Measurements from ENCODE around the gene NR6A1.

DNA sequence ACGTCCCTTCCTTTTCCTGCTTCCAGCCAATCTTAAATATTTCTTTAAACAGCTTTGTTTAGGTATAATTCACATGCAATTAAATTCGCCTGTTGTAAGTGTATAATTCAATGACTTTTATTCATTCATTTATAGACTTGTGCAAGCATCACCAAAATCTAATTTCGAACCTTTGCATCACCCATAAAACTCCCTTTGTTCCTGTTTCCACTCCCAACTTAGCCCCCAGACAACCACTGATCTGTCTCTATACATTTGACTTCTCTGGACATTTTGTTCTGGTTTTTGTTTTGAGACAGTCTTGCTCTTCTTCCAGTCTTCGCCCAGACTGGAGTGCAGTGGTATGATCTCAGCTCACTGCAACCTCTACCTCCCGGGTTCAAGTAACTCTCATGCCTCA, 71.5 kb downstream of the NR6A1 start:
- TF ChIP-seq, protein P1, sequence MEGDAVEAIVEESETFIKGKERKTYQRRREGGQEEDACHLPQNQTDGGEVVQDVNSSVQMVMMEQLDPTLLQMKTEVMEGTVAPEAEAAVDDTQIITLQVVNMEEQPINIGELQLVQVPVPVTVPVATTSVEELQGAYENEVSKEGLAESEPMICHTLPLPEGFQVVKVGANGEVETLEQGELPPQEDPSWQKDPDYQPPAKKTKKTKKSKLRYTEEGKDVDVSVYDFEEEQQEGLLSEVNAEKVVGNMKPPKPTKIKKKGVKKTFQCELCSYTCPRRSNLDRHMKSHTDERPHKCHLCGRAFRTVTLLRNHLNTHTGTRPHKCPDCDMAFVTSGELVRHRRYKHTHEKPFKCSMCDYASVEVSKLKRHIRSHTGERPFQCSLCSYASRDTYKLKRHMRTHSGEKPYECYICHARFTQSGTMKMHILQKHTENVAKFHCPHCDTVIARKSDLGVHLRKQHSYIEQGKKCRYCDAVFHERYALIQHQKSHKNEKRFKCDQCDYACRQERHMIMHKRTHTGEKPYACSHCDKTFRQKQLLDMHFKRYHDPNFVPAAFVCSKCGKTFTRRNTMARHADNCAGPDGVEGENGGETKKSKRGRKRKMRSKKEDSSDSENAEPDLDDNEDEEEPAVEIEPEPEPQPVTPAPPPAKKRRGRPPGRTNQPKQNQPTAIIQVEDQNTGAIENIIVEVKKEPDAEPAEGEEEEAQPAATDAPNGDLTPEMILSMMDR (tag by site-specific recombination; IDR thresholded peaks at IDR 0.05) = no peak
- TF ChIP-seq ZNF529 (tag by site-specific recombination; IDR thresholded peaks at IDR 0.05; ENCODE audit: insufficient replicate concordance) (no peak), ZNF558 (tag by site-specific recombination; IDR thresholded peaks at IDR 0.05) (no peak), SALL2 (tag by site-specific recombination; IDR thresholded peaks at IDR 0.05; ENCODE audit: borderline replicate concordance) (no peak), ZNF112 (tag by site-specific recombination; IDR thresholded peaks at IDR 0.05) (no peak), YY1 (tag by site-specific recombination; IDR thresholded peaks at IDR 0.05) (no peak), ZEB2 (tag by site-specific recombination; IDR thresholded peaks at IDR 0.05) (no peak), ZFP41 (tag by site-specific recombination; IDR thresholded peaks at IDR 0.05; ENCODE audit: borderline replicate concordance) (no peak), ZBTB17 (tag by site-specific recombination; IDR thresholded peaks at IDR 0.05) (no peak)
- TF ChIP-seq, protein P2, sequence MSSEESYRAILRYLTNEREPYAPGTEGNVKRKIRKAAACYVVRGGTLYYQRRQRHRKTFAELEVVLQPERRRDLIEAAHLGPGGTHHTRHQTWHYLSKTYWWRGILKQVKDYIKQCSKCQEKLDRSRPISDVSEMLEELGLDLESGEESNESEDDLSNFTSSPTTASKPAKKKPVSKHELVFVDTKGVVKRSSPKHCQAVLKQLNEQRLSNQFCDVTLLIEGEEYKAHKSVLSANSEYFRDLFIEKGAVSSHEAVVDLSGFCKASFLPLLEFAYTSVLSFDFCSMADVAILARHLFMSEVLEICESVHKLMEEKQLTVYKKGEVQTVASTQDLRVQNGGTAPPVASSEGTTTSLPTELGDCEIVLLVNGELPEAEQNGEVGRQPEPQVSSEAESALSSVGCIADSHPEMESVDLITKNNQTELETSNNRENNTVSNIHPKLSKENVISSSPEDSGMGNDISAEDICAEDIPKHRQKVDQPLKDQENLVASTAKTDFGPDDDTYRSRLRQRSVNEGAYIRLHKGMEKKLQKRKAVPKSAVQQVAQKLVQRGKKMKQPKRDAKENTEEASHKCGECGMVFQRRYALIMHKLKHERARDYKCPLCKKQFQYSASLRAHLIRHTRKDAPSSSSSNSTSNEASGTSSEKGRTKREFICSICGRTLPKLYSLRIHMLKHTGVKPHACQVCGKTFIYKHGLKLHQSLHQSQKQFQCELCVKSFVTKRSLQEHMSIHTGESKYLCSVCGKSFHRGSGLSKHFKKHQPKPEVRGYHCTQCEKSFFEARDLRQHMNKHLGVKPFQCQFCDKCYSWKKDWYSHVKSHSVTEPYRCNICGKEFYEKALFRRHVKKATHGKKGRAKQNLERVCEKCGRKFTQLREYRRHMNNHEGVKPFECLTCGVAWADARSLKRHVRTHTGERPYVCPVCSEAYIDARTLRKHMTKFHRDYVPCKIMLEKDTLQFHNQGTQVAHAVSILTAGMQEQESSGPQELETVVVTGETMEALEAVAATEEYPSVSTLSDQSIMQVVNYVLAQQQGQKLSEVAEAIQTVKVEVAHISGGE (tag by site-specific recombination; conservative IDR thresholded peaks at IDR 0.05; ENCODE audit: low read depth) = no peak

All from HEK293 (cell line).